Keratinocyte (primary cell): ENCODE measurements around the gene POMZP3.
"Not testable (repeated sequence)": the region's sequence is repeated elsewhere in the genome, so short reads cannot be mapped to it uniquely, and the experiment has no call there.

Experiments
- CTCF ChIP-seq, 3 experiments: IDR thresholded peaks in 1 of 3; conservative IDR thresholded peaks in 1 of 3; optimal IDR thresholded peaks in 1 of 3; 2 replicates in 2 of 3; 3 replicates in 1 of 3; pipeline versions ENCODE3 to v1.5.1; 2011; ENCODE audit warnings: low read length in 3 of 3, mild to moderate bottlenecking in 3 of 3, moderate library complexity in 2 of 3, control low read depth in 1 of 3, inconsistent platforms in 1 of 3; ENCODE audit not compliant: insufficient read depth in 2 of 3; ENCODE audit errors: extremely low read depth in 1 of 3
- EZH2 ChIP-seq: IDR thresholded peaks from one replicate; pipeline ENCODE4 v1.6.1; 2012; ENCODE audit warnings: inconsistent platforms, mild to moderate bottlenecking, low read length, moderate library complexity

GRCh38 chr7:76582848-76583631 lies 44.0 kb downstream of the POMZP3 start:
- TF ChIP-seq CTCF (optimal IDR thresholded peaks at IDR 0.05 in 1 of 3, IDR thresholded peaks at IDR 0.05 in 1 of 3, conservative IDR thresholded peaks at IDR 0.05 in 1 of 3; ENCODE audit: extremely low read depth in 1 of 3, insufficient read depth in 2 of 3, low read length in 3 of 3); EZH2: not testable (repeated sequence)
